ENCODE data around the gene SPRR1A.

- no peak for TF ChIP-seq CTCF (IDR thresholded peaks at IDR 0.05)
- TF ChIP-seq EZH2 (IDR thresholded peaks at IDR 0.05), result no peak
- no peak for TF ChIP-seq EZH2phosphoT487 (IDR thresholded peaks at IDR 0.05)
Observed at GRCh38 chr1:152997901-152998300, 14.0 kb downstream of the SPRR1A start.

Measured in neural progenitor cell (in vitro differentiated cells).